Right cardiac atrium (tissue), 5 donors: Measurements from ENCODE around the gene FUBP1. TPM values are rescaled to one million over a fixed set of nuclear protein-coding genes. Genes with fewer than 3 reads are reported as not detected.
"Not testable (repeated sequence)": the region's sequence is repeated elsewhere in the genome, so short reads cannot be mapped to it uniquely, and the experiment has no call there.

ENCODE experiments used
- ATAC-seq, 2 donors: fragments of 200-7000 bp; cut with Tn5 transposase; one replicate each; pipeline versions ENCODE4 v1.8.0 to v1.9.1; 2020; ENCODE audit warnings: moderate library complexity in 2 of 2, mild to moderate bottlenecking in 1 of 2
- DNase-seq, 3 donors: peaks; one replicate each; pipeline ENCODE4 v3.0.0-alpha.2; 2020
- H3K27ac ChIP-seq: one replicate; pipeline ENCODE4 v1.5.1; 2013; ENCODE audit warnings: mild to moderate bottlenecking, low read length, control low read depth, moderate library complexity
- H3K27me3 ChIP-seq: one replicate; pipeline ENCODE4 v1.6.1; 2013; ENCODE audit not compliant: control insufficient read depth, insufficient read depth
- H3K4me1 ChIP-seq: one replicate; pipeline ENCODE4 v1.6.1; 2013; ENCODE audit warnings: low read length; ENCODE audit not compliant: control insufficient read depth, insufficient read depth
- H3K4me3 ChIP-seq: one replicate; pipeline ENCODE4 v1.5.1; 2013; ENCODE audit warnings: low read length, control low read depth
- H3K9me3 ChIP-seq: one replicate; pipeline ENCODE4 v1.6.1; 2013; ENCODE audit warnings: low read length; ENCODE audit not compliant: control insufficient read depth
- WGBS: extraction: QIAGEN DNeasy Blood & Tissue Kit; methylation state at CpG from one replicate; pipeline ENCODE4 v1.1.7; 2013; 5-methylcytosine and 5-hydroxymethylcytosine counted together
- intact Hi-C, 4 donors: fragments of 100-400 bp; cut with DNase I; formaldehyde crosslinking; loops; one replicate each; pipeline versions ENCODE4 v1.11.0 to v1.14.0; 2022 to 2023
- polyA plus RNA-seq: library from polyadenylated mRNA; stranded (reverse); fragments of 200-250 nt; gene quantifications from one replicate; pipeline ENCODE4 v1.2.3, GENCODE V29; 2013
- total RNA-seq, 4 donors: library from RNA; stranded (reverse); fragmentation: NEBNext Ultra II Directional; extraction: Animal tissue kit (Norgen Biotek cat#: 25700); gene quantifications; one replicate each; pipeline ENCODE4 v1.2.1, GENCODE V29; 2021
- donor health status: healthy with polysubstance abuse.
- donor health status: DM: no; HTN: yes; CAD: no.
- donor health status: DM: no; HTN: no; CAD: no.
- donor health status: DM: no; HTN: yes; CAD: no; lungs with severe emphysema.
- donor health status: DM: yes; HTN: yes; CAD: no.

FUBP1 gene
- total and polyA plus RNA-seq, 5 donors: 39.5 to 73.0 (median 58.9) TPM

GRCh38 chr1:77989744-77990143 is 10.9 kb upstream of the FUBP1 start:
- no peak for DNase-seq
- Histone ChIP-seq H3K27me3 (no peaks in the 10 kb centered on the region), H3K27ac (no peak overlapping the region), H3K4me1 (peaks cover 2% of the 10 kb centered on the region), H3K9me3 (no peaks in the 10 kb centered on the region), H3K4me3 (no peak overlapping the region)
- intact Hi-C loops: no loop called here
- no peak for ATAC-seq
- WGBS: 79% methylated on average over 2 of the region's 2 CpGs

GRCh38 chr1:77987919-77988318 is 9.0 kb upstream of the FUBP1 start:
- ATAC-seq (no peak), DNase-seq (no peak)
- intact Hi-C loops: no loop called here
- H3K4me3 ChIP-seq: no peak overlapping the region
- no peaks in the 10 kb centered on the region for H3K9me3 ChIP-seq
- H3K27ac ChIP-seq: no peak overlapping the region
- WGBS: 61% methylated on average over 2 of the region's 2 CpGs
- H3K4me1 ChIP-seq: peaks cover 2% of the 10 kb centered on the region
- H3K27me3 ChIP-seq: no peaks in the 10 kb centered on the region

- intact Hi-C loops: no loop called here
- peaks cover 2% of the 10 kb centered on the region for H3K4me1 ChIP-seq
- H3K4me3 ChIP-seq: no peak overlapping the region
- no peak for DNase-seq
- H3K27ac ChIP-seq: no peak overlapping the region
- H3K27me3 ChIP-seq: no peaks in the 10 kb centered on the region
- no peaks in the 10 kb centered on the region for H3K9me3 ChIP-seq
- no peak for ATAC-seq
These were observed 7.9 kb upstream of the FUBP1 start for GRCh38 chr1:77986810-77987209.

GRCh38 chr1:77984629-77985028 is 5.8 kb upstream of the FUBP1 start:
- no peak overlapping the region for H3K4me3 ChIP-seq
- intact Hi-C loops: no loop called here
- H3K27me3 ChIP-seq: no peaks in the 10 kb centered on the region
- H3K27ac ChIP-seq: no peak overlapping the region
- H3K9me3 ChIP-seq: no peaks in the 10 kb centered on the region
- H3K4me1 ChIP-seq: peaks cover 2% of the 10 kb centered on the region
- DNase-seq: no peak
- WGBS: 86% methylated on average over 4 of the region's 4 CpGs
- ATAC-seq: no peak

- DNase-seq (no peak), ATAC-seq (no peak)
- H3K4me3 ChIP-seq: no peak overlapping the region
- H3K27me3 ChIP-seq: no peaks in the 10 kb centered on the region
- no peak overlapping the region for H3K27ac ChIP-seq
- peaks cover 2% of the 10 kb centered on the region for H3K4me1 ChIP-seq
- intact Hi-C loops: no loop called here
- H3K9me3 ChIP-seq: no peaks in the 10 kb centered on the region
These were observed 5.1 kb upstream of the FUBP1 start for GRCh38 chr1:77983997-77984355.

- H3K27me3 ChIP-seq, H3K9me3 ChIP-seq, H3K27ac ChIP-seq, ATAC-seq, H3K4me3 ChIP-seq, H3K4me1 ChIP-seq, intact Hi-C loops, DNase-seq: not testable (repeated sequence)
- 85% methylated on average over 8 of the region's 8 CpGs for WGBS
These were observed 4.6 kb upstream of the FUBP1 start for GRCh38 chr1:77983352-77983996.

GRCh38 chr1:77978293-77978968 is 441 bp downstream of the FUBP1 start:
- ATAC-seq (peak; percentile 76 to 77), DNase-seq (peak in 2 of 3 donors; percentile 54 to 67)
- Histone ChIP-seq H3K27ac (peak overlapping the region; percentile 100), H3K4me1 (peaks cover 6% of the 10 kb centered on the region), H3K4me3 (peak overlapping the region; percentile 95), H3K27me3 (no peaks in the 10 kb centered on the region), H3K9me3 (no peaks in the 10 kb centered on the region)
- intact Hi-C loops: loop anchor here in 3 of 4 donors (2.0 to 10.0 kb wide), 2 partner anchors 134 to 136 kb away; no protein-coding TSS in a partner anchor
- under 1% methylated on average over 34 of the region's 34 CpGs for WGBS

- intact Hi-C loops: loop anchor here in 3 of 4 donors (2.0 to 10.0 kb wide), 2 partner anchors 135 to 137 kb away; no protein-coding TSS in a partner anchor
- Histone ChIP-seq H3K4me3 (peak overlapping the region; percentile 95), H3K27ac (peak overlapping the region; percentile 100), H3K27me3 (no peaks in the 10 kb centered on the region), H3K4me1 (peaks cover 6% of the 10 kb centered on the region), H3K9me3 (no peaks in the 10 kb centered on the region)
- DNase-seq: no peak
- no peak for ATAC-seq
- under 1% methylated on average over 5 of the region's 5 CpGs for WGBS
These were observed 931 bp downstream of the FUBP1 start for GRCh38 chr1:77977989-77978292.

- H3K9me3 ChIP-seq: no peaks in the 10 kb centered on the region
- H3K27ac ChIP-seq: peak overlapping the region; percentile 21
- ATAC-seq: no peak
- DNase-seq: no peak
- H3K4me1 ChIP-seq: peaks cover 6% of the 10 kb centered on the region
- no peaks in the 10 kb centered on the region for H3K27me3 ChIP-seq
- 73% methylated on average over 13 of the region's 13 CpGs for WGBS
- intact Hi-C loops: loop anchor here in 2 of 4 donors (10.0 kb wide), 1 partner anchor 138 kb away; no protein-coding TSS in a partner anchor
- H3K4me3 ChIP-seq: peak overlapping the region; percentile 95
These were observed 2.3 kb downstream of the FUBP1 start for GRCh38 chr1:77976433-77977076.

- H3K9me3 ChIP-seq: no peaks in the 10 kb centered on the region
- H3K4me3 ChIP-seq: peak overlapping the region; percentile 95
- H3K4me1 ChIP-seq: peaks cover 6% of the 10 kb centered on the region
- H3K27ac ChIP-seq: no peak overlapping the region
- DNase-seq (no peak), ATAC-seq (no peak)
- WGBS: 24% methylated on average over 2 of the region's 2 CpGs
- intact Hi-C loops: loop anchor here in 2 of 4 donors (10.0 kb wide), 1 partner anchor 139 kb away; no protein-coding TSS in a partner anchor
- no peaks in the 10 kb centered on the region for H3K27me3 ChIP-seq
These were observed 3.0 kb downstream of the FUBP1 start for GRCh38 chr1:77975907-77976306.

GRCh38 chr1:77975386-77975785 is 3.5 kb downstream of the FUBP1 start:
- Histone ChIP-seq H3K9me3 (no peaks in the 10 kb centered on the region), H3K27me3 (no peaks in the 10 kb centered on the region), H3K27ac (no peak overlapping the region), H3K4me1 (peaks cover 6% of the 10 kb centered on the region), H3K4me3 (peak overlapping the region; percentile 95)
- no peak for ATAC-seq
- no peak for DNase-seq
- intact Hi-C loops: loop anchor here in 2 of 4 donors (10.0 kb wide), 1 partner anchor 139 kb away; no protein-coding TSS in a partner anchor
- 21% methylated on average over 4 of the region's 4 CpGs for WGBS
